Glutamatergic neuron (in vitro differentiated cells): ENCODE data around the gene SLC30A3. TPM values are rescaled to one million over a fixed set of nuclear protein-coding genes. Genes with fewer than 3 reads are reported as not detected.
"Not testable (repeated sequence)": the region's sequence is repeated elsewhere in the genome, so short reads cannot be mapped to it uniquely, and the experiment has no call there.

Experiments
- DNase-seq: peaks from one replicate; pipeline ENCODE4 v3.0.0; 2022
- H3K27ac Mint-ChIP-seq: one replicate; pipeline ENCODE4 v1.8.0; 2020; ENCODE audit warnings: mild to moderate bottlenecking, mixed read lengths, inconsistent platforms; ENCODE audit not compliant: unreplicated experiment
- H3K27me3 Mint-ChIP-seq: one replicate; pipeline ENCODE4 v1.8.0; 2020; ENCODE audit warnings: mild to moderate bottlenecking, moderate library complexity, mixed read lengths, inconsistent platforms; ENCODE audit not compliant: unreplicated experiment
- H3K36me3 Mint-ChIP-seq: one replicate; pipeline ENCODE4 v1.8.0; 2020; ENCODE audit warnings: mild to moderate bottlenecking, mixed read lengths, inconsistent platforms; ENCODE audit not compliant: unreplicated experiment
- H3K4me1 Mint-ChIP-seq: one replicate; pipeline ENCODE4 v1.8.0; 2020; ENCODE audit warnings: mild to moderate bottlenecking, low read depth, mixed read lengths, inconsistent platforms; ENCODE audit not compliant: unreplicated experiment
- H3K4me3 Mint-ChIP-seq: one replicate; pipeline ENCODE4 v1.8.0; 2020; ENCODE audit warnings: mild to moderate bottlenecking, mixed read lengths, inconsistent platforms; ENCODE audit not compliant: unreplicated experiment
- H3K9me3 Mint-ChIP-seq: one replicate; pipeline ENCODE4 v1.8.0; 2020; ENCODE audit warnings: mild to moderate bottlenecking, moderate library complexity, mixed read lengths, inconsistent platforms; ENCODE audit not compliant: unreplicated experiment
- CTCF ChIP-seq: fragments of 200-600 bp; sonication (generic); IDR thresholded peaks from one replicate; pipeline ENCODE4 v1.5.0; 2021; ENCODE audit not compliant: partially characterized antibody, unreplicated experiment
- total RNA-seq: library from RNA; stranded (reverse); fragmentation: NEBNext Ultra II Directional; extraction: Animal tissue kit (Norgen Biotek cat#: 25700); gene quantifications from one replicate; pipeline ENCODE4 v1.2.1, GENCODE V29; 2021; ENCODE audit not compliant: unreplicated experiment

SLC30A3 gene
- total RNA-seq, 1 donor from 2014 or later: 1.3 TPM

DNA sequence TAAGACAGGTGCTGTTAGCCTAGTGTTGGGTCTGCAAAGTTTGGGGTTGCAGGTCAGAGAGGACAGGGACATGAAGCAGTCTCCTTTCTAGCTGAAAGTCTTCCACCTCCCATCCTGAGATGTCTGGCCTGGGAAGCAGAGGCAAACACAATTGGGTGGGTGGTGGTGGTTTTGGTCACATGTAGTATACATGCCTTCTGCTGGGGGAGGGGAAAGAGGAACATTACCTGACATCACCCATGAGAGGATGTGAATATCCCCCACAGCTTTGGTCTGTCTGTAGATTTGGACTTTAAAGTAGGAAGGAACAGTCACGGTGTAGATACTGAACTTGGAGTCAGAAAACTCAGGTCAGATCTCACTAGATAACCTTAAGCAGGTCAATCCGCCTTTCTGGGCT is 7.8 kb upstream of the SLC30A3 start:
- Mint-ChIP-seq H3K36me3 (no peaks in the 10 kb centered on the region), H3K27ac (no peak overlapping the region), H3K4me3 (no peak overlapping the region)

GRCh38 chr2:27270131-27270530 is 7.3 kb upstream of the SLC30A3 start:
- Mint-ChIP-seq H3K27me3 (peaks cover 5% of the 10 kb centered on the region), H3K4me1 (no peaks in the 10 kb centered on the region), H3K4me3 (no peak overlapping the region), H3K36me3 (no peaks in the 10 kb centered on the region), H3K9me3 (peaks cover 3% of the 10 kb centered on the region), H3K27ac (no peak overlapping the region)
- TF ChIP-seq CTCF: no peak
- DNase-seq: no peak

More for the DNA sequence above, 7.8 kb upstream of the SLC30A3 start:
- Mint-ChIP-seq H3K27me3 (peaks cover under 1% of the 10 kb centered on the region), H3K9me3 (no peaks in the 10 kb centered on the region), H3K4me1 (no peaks in the 10 kb centered on the region)
- no peak for DNase-seq
- TF ChIP-seq CTCF: no peak

GRCh38 chr2:27268296-27268695 is 5.4 kb upstream of the SLC30A3 start:
- H3K4me3 Mint-ChIP-seq, H3K9me3 Mint-ChIP-seq, H3K27ac Mint-ChIP-seq, H3K36me3 Mint-ChIP-seq, DNase-seq, H3K4me1 Mint-ChIP-seq: not testable (repeated sequence)
- peaks cover 13% of the 10 kb centered on the region for H3K27me3 Mint-ChIP-seq

- H3K9me3 Mint-ChIP-seq: peaks cover 4% of the 10 kb centered on the region
- H3K27ac Mint-ChIP-seq: no peak overlapping the region
- no peak for DNase-seq
- TF ChIP-seq CTCF: no peak
- H3K4me1 Mint-ChIP-seq: peaks cover 11% of the 10 kb centered on the region
- H3K27me3 Mint-ChIP-seq: peaks cover 24% of the 10 kb centered on the region
- H3K4me3 Mint-ChIP-seq: peak overlapping the region; percentile 59
- peaks cover 5% of the 10 kb centered on the region for H3K36me3 Mint-ChIP-seq
Observed at GRCh38 chr2:27265536-27265870, 2.7 kb upstream of the SLC30A3 start.

DNA sequence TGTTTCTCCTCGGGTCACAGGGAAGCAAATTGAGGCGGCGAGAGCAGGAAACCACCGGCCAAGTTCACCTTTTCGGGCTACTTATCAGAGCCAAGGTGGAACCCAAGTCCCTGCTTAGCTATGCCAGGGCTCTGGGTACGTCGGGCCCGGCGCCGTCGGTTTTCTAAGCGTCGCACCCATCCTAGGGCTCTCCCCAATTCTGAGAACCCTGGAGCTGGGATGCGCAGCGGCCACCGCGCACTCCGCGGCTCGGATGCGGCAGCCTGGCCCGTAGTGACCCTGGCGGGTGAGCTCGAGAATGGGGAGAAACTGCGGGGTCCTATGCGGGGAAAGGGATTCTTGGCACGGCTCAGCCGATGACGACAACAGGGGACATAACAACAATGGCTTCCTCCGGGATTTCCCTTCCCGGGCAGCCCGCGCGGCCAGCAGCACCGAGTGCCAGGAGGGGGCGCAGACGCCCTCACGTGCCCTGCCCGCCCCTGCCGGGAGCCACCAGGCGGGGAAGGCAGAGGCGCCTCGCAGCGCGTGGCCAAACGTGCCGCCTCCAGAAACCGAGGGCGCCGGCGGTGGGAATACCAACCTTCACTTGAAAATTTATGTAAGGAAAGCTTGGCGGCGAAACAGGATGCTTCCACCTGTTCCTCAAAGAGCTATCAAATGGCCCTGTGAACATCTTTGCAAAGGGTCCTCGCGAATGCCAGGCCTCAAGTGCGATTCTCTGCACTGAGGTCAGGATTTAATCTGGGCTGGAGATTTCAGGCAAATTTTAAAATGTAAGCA is 2.1 kb upstream of the SLC30A3 start:
- peaks cover 11% of the 10 kb centered on the region for H3K4me1 Mint-ChIP-seq
- peak; percentile 57 for TF ChIP-seq CTCF
- DNase-seq: peak; percentile 87

More for the DNA sequence above, 2.1 kb upstream of the SLC30A3 start:
- H3K27me3 Mint-ChIP-seq: peaks cover 25% of the 10 kb centered on the region
- peak overlapping the region; percentile 39 for H3K27ac Mint-ChIP-seq
- peaks cover 5% of the 10 kb centered on the region for H3K36me3 Mint-ChIP-seq
- peaks cover 4% of the 10 kb centered on the region for H3K9me3 Mint-ChIP-seq
- H3K4me3 Mint-ChIP-seq: peak overlapping the region; percentile 81
